A549 (cell line): ENCODE data around the gene WDR19.

Source experiments
- BHLHE40 ChIP-seq: IDR thresholded peaks from 2 replicates; pipeline ENCODE4 v1.6.1; 2012; ENCODE audit warnings: low read depth, low read length, inconsistent platforms
- CEBPB ChIP-seq, 2 experiments: fragments of >200 bp in 1 of 2; sonication (Bioruptor Twin) in 1 of 2; formaldehyde crosslinking in 1 of 2; IDR thresholded peaks; 2 replicates each; pipeline ENCODE4 v1.6.1; 2012 to 2016
- CTCF ChIP-seq: fragments of >200 bp; sonication (Bioruptor Twin); formaldehyde crosslinking; IDR thresholded peaks from 3 replicates; pipeline ENCODE4 v1.5.1; 2016
- EHMT2 ChIP-seq: fragments of 200-600 bp; sonication (generic); IDR thresholded peaks from 2 replicates; pipeline ENCODE4 v1.6.1; 2016; ENCODE audit warnings: antibody characterized with exemption, low read depth, mild to moderate bottlenecking, moderate library complexity
- EP300 ChIP-seq, 2 experiments: fragments of >200 bp; sonication (Bioruptor Twin); formaldehyde crosslinking; IDR thresholded peaks; 2 replicates in 1 of 2; 3 replicates in 1 of 2; pipeline ENCODE4 v1.6.1; 2016 to 2017
- ESRRA ChIP-seq: fragments of 150-350 bp; IDR thresholded peaks from 2 replicates; pipeline ENCODE4 v1.6.1; 2014; ENCODE audit warnings: mild to moderate bottlenecking, low read length, borderline replicate concordance
- HEYL ChIP-seq: fragments of 250-450 bp; sonication (Bioruptor Pico); IDR thresholded peaks from 2 replicates; pipeline ENCODE4 v1.8.0; 2021; ENCODE audit warnings: mild to moderate bottlenecking, moderate library complexity
- HOXB5 ChIP-seq: fragments of 250-450 bp; sonication (Bioruptor Pico); IDR thresholded peaks from 2 replicates; pipeline ENCODE4 v1.5.0; 2020; ENCODE audit warnings: mild to moderate bottlenecking, moderate library complexity
- MAZ ChIP-seq: fragments of 150-350 bp; IDR thresholded peaks from 2 replicates; pipeline ENCODE4 v1.6.1; 2014; ENCODE audit warnings: antibody characterized with exemption, low read depth, low read length, borderline replicate concordance
- MYC ChIP-seq: IDR thresholded peaks from 2 replicates; pipeline ENCODE4 v1.6.1; 2012; ENCODE audit warnings: mild to moderate bottlenecking, inconsistent platforms, low read length, improper control_type of control experiment, borderline replicate concordance
- POLR2A ChIP-seq: IDR thresholded peaks from 2 replicates; pipeline ENCODE4 v1.6.1; 2012; ENCODE audit warnings: mild to moderate bottlenecking, low read length
- RAD21 ChIP-seq, 2 experiments: fragments of >200 bp in 1 of 2; sonication (Bioruptor Twin) in 1 of 2; formaldehyde crosslinking in 1 of 2; IDR thresholded peaks in 1 of 2; conservative IDR thresholded peaks in 1 of 2; 2 replicates in 1 of 2; 3 replicates in 1 of 2; pipeline ENCODE4 v1.6.1; 2012 to 2018; ENCODE audit warnings: inconsistent platforms in 1 of 2
- REST ChIP-seq: fragments of 200-600 bp; sonication (generic); IDR thresholded peaks from 2 replicates; pipeline ENCODE4 v1.6.1; 2016; ENCODE audit warnings: antibody characterized with exemption, mild to moderate bottlenecking, moderate library complexity

- TF ChIP-seq BHLHE40 (no peak), CTCF (no peak), POLR2A (no peak), HOXB5 (CRISPR knock-in tag) (no peak), MYC (no peak), REST (no peak), RAD21 (conservative IDR thresholded peaks at IDR 0.05 in 1 of 2, IDR thresholded peaks at IDR 0.05 in 1 of 2) (no peak), EP300 (IDR thresholded peaks at IDR 0.05) (no peak), CEBPB (IDR thresholded peaks at IDR 0.05) (no peak), MAZ (no peak), ESRRA (no peak), HEYL (no peak), EHMT2 (no peak)
Observed at GRCh38 chr4:39304651-39305050, 122.3 kb downstream of the WDR19 start.
